ENCODE results near the gene PPP1R16B.

GRCh38 chr20:38951611-38952010 lies 146.1 kb downstream of the PPP1R16B start:
- no peak for TF ChIP-seq POLR2A (IDR thresholded peaks at IDR 0.05; ENCODE audit: low read length)
- TF ChIP-seq GATA1 (IDR thresholded peaks at IDR 0.05; ENCODE audit: low read depth, low read length), result no peak
